HG03280 (cell line): ENCODE data around the gene RAB21.
"Not testable (repeated sequence)": the region's sequence is repeated elsewhere in the genome, so short reads cannot be mapped to it uniquely, and the experiment has no call there.

ENCODE experiments used
- ATAC-seq: cut with Tn5 transposase; IDR thresholded peaks from one replicate; pipeline ENCODE4 v1.9.1; 2021; ENCODE audit warnings: mild to moderate bottlenecking, moderate library complexity; ENCODE audit not compliant: unreplicated experiment

Gene RAB21

GRCh38 chr12:71795901-71796300 is 41.2 kb downstream of the RAB21 start:
- no peak for ATAC-seq

- ATAC-seq, result no peak
Measured at GRCh38 chr12:71797531-71797930, 42.9 kb downstream of the RAB21 start.

- ATAC-seq, result no peak
Measured at GRCh38 chr12:71799106-71799505, 44.4 kb downstream of the RAB21 start.

GRCh38 chr12:71800177-71800576 is 45.5 kb downstream of the RAB21 start:
- no peak for ATAC-seq

GRCh38 chr12:71804505-71804904 is 49.8 kb downstream of the RAB21 start:
- ATAC-seq, result no peak

- no peak for ATAC-seq
Measured at GRCh38 chr12:71810921-71811320, 56.3 kb downstream of the RAB21 start.

GRCh38 chr12:71815242-71815641 is 60.6 kb downstream of the RAB21 start:
- not testable (repeated sequence) for ATAC-seq

- ATAC-seq, result not testable (repeated sequence)
Measured at GRCh38 chr12:71822088-71822487, 67.4 kb downstream of the RAB21 start.

GRCh38 chr12:71828813-71829212 is 74.2 kb downstream of the RAB21 start:
- ATAC-seq, result no peak

GRCh38 chr12:71837356-71837755 is 82.7 kb downstream of the RAB21 start:
- no peak for ATAC-seq

GRCh38 chr12:71838231-71838630 is 83.6 kb downstream of the RAB21 start:
- no peak for ATAC-seq

- no peak for ATAC-seq
Measured at GRCh38 chr12:71838676-71839075, 84.0 kb downstream of the RAB21 start.

- peak; percentile 5 for ATAC-seq
Measured at GRCh38 chr12:71840231-71840847, 85.7 kb downstream of the RAB21 start.

GRCh38 chr12:71846322-71846940 is 91.8 kb downstream of the RAB21 start:
- peak; percentile 47 for ATAC-seq

GRCh38 chr12:71848212-71848611 is 93.5 kb downstream of the RAB21 start:
- peak; percentile 56 for ATAC-seq

- ATAC-seq, result no peak
Measured at GRCh38 chr12:71849109-71849851, 94.6 kb downstream of the RAB21 start.
